ENCODE data around the gene ECSIT.

The ECSIT gene

GRCh38 chr19:11504502-11505031, 24.4 kb downstream of the ECSIT start:
- DNase-seq (ENCODE audit: low spot score): no peak

DNA sequence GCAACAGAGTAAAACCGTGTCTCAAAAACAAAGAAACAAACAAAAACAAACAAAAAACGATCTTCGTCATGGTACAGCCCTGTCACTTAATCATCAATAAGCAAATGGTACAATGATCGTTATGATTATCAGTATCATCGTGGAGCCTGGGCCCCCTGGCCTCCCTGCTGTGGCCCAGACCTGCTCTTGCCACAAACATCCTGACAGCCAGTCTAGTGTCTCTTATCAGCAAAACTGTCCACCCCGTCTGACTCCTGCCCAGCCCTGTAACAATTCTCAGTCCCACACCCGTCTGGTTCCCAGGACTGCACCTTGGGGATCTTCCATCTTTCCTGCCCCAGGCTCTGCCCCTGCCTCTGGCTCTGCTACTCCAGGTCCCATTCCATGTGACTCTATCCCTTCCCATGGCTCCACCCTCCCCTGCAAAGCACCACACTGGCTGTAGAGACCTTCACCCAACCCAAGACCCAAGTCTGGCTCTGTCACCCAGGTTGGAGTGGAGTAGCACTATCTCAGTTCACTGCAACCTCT, 29.0 kb downstream of the ECSIT start:
- DNase-seq (ENCODE audit: low spot score): no peak

GRCh38 chr19:11499220-11499726, 29.7 kb downstream of the ECSIT start:
- DNase-seq (ENCODE audit: low spot score): no peak

- peak; percentile 69 for DNase-seq (ENCODE audit: low spot score)
These were observed 32.4 kb downstream of the ECSIT start for GRCh38 chr19:11496391-11497163.

DNA sequence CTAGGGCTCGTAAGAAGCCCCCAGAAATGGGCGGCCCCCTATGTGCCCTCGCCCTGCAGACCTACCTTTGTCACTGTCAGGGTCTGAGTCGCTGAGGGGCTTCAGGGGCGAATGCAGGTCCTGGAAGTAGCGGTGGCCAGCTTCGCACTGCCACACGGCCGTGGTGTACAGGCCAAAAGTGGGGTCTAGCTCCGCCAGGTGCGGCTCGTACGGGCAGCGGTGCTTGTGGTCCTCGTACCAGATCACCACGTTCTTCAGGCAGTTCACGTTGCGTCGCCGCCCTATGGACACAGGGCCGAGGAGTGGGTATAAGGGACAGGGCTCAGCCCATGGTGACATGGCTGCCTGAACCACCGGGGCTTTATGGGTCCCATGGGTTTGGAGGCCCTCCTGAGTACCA, 33.0 kb downstream of the ECSIT start:
- DNase-seq (ENCODE audit: low spot score): no peak

DNA sequence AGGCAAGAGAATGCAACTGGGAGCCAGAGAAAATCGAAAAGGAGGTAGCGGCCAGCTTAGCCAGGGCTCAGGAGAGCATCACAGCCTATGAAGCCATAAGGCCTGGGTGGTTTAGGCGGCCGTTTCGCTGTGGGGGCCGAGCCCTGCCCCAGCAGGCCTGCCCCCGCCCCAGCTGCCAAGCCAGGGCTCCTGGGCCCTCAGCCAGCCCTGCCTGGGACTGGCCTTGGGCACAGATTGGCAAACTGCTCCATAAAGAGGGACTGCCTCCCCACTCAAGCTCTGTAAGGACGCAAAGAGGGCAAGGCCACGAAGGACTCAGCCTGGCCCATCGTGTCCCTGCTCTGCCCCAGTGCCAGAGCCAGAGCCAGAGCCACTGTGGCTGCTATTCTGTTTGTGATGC, 33.5 kb downstream of the ECSIT start:
- no peak for DNase-seq (ENCODE audit: low spot score)

- DNase-seq (ENCODE audit: low spot score): no peak
These were observed 34.2 kb downstream of the ECSIT start for GRCh38 chr19:11494634-11495285.

DNA sequence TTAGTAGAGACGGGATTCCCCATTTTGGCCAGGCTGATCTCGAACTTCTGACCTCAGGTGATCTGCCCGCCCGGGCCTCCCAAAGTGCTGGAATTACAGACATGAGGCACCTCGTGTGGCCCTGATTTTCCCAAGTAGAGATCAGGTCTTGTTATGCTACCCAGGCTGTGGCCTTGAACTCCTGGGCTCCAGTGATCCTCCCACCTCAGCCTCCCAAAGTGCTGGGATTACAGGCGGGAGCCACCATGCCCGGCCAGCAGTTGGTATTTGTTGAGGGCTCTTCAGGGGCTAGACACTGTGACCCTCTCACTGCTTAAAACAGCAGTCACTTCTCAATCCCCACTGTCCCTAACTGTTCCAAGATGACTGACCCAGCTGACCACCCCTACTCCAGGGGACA, 39.6 kb downstream of the ECSIT start:
- no peak for DNase-seq (ENCODE audit: low spot score)

GRCh38 chr19:11486661-11487503, 42.1 kb downstream of the ECSIT start:
- no peak for DNase-seq (ENCODE audit: low spot score)

DNA sequence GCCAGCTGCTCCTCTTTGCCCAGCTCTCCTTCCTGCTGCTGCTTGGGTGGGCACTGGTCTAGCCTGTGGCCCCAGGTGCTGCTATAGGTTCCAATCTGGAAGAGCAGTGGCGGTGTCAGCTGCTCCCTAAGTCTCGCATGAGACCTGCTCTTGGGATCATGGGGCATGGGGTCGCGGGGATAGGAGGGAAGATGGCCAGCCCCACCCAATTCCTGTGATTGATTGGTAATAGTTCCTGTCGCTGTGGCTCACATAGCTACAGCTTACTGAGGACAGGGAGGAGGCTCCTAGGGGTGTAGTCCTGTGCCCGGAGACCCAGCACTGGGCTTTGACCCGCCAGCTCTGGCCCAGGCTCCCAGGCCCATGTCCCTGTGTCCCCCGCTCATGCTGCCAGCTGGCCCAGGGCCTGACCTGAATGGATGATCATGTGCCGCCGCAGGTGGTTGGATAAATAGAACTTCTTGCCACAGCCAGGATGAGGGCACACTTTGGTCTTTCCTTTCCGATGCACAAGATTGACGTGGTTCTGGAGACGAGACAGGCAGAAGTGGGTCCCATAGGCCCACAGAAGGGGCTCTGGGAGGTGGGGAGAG, 43.6 kb downstream of the ECSIT start:
- DNase-seq (ENCODE audit: low spot score): no peak

DNA sequence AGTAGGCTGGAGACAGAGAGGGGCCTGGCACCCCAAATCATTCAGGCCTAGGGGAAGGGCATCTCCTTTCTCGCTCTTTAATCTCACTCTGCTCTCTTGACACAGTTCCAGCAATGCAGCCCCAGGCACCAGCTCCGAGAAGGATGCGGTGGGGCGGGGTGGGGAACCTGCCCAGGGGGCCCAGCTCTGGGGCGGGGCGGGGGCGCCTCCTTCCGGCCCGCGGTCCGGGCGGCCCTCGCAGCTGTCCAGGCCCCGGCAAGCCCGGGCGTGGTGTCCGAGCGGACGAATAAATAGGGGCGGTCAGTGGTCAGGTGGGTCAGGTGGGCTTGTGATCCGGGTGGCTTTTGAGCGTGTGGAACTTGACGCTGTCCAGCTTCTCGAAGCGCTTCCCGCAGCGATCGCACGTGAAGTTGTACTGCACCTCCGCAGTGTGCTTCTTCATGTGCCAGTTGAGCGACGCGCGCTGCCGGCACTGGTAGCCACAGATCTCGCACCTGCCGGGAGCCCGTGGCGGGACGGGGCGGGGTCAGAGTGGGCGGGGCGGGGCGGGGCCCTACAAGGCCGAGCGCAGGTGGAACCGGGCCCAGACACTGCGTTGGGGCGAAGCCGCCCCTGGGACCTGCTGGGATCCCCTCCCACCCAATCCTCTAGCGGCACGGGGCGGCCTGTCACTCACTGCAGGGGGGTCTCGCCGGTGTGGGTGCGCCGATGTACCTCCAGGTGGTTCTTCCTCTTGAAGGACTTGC, 45.4 kb downstream of the ECSIT start:
- no peak for DNase-seq (ENCODE audit: low spot score)

DNA sequence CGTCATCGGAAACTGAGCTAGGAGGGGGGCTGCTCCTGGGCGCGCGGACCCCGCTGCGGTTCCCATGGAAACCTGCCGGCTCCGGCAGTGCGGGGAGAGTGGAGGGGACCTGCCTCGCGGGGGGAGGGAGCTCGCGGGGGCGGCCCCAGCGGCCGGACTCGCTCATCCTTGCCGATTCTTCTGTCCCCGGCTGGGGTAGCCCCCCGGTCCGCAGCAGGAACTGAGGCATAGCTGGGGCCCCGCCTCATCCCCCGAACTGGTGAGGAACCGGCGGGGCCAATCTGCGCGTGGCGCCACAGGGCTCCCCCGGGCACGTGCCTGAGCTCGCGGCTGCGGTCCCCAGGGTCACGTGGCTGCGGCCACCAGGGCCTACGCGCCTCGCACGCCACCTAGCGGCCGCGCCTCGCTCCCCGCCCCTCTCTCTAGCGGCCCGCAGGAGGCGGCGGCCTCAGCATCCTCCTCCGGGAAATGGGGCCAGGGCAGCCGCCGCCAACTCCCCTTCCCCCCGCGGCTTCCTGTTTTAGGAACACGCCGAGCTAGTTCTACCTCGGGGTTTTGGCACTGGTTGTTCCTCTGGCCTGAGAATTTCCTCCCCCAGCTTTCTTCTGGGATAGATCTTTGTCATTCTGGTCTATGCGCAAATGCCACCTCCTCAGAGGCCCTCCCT, 46.4 kb downstream of the ECSIT start:
- peak; percentile 94 for DNase-seq (ENCODE audit: low spot score)

- DNase-seq (ENCODE audit: low spot score): peak; percentile 90
These were observed 47.2 kb downstream of the ECSIT start for GRCh38 chr19:11481534-11482383.

GRCh38 chr19:11480715-11481533, 48.0 kb downstream of the ECSIT start, which contains the start of gene ELAVL3:
Gene ELAVL3, minus strand, starts transcription at chr19:11481046. Its CDS starts 438 bp downstream, at chr19:11480608.
- peak; percentile 34 for DNase-seq (ENCODE audit: low spot score)

GRCh38 chr19:11479898-11480714, 48.8 kb downstream of the ECSIT start:
- DNase-seq (ENCODE audit: low spot score): no peak

GRCh38 chr19:11479090-11479897, 49.6 kb downstream of the ECSIT start:
- peak; percentile 56 for DNase-seq (ENCODE audit: low spot score)

Measured in germinal center (tissue), 1 donor.